Effector CD8-positive, alpha-beta T cell (primary cell): ENCODE data around the gene ZNF286A.
"Not testable (repeated sequence)": the region's sequence is repeated elsewhere in the genome, so short reads cannot be mapped to it uniquely, and the experiment has no call there.

Experiments used
- DNase-seq: peaks from one replicate; lab custom pipeline; 2025; lab: John Stamatoyannopoulos, UW
- total RNA-seq, 4 experiments: gene quantifications; one replicate each; lab custom pipeline; 2026; lab: John Stamatoyannopoulos, UW

Gene ZNF286A
- total RNA-seq = 13.9 to 18.2 (median 15.9) reads per million in 4 experiments

- peak; percentile 85 for DNase-seq
These were observed at the start of gene ZNF286A for GRCh38 chr17:15699413-15699924. Gene ZNF286A, plus strand, starts transcription at chr17:15699752. Its CDS starts 578 bp downstream, at chr17:15700330.

- no peak for DNase-seq
These were observed 49.6 kb upstream of the ZNF286A start for GRCh38 chr17:15649861-15650421.

- no peak for DNase-seq
These were observed 48.6 kb upstream of the ZNF286A start for GRCh38 chr17:15650741-15651582.

- no peak for DNase-seq
These were observed 47.9 kb upstream of the ZNF286A start for GRCh38 chr17:15651583-15652110.

GRCh38 chr17:15652960-15653359 is 46.6 kb upstream of the ZNF286A start:
- DNase-seq = no peak

GRCh38 chr17:15654401-15654800 is 45.2 kb upstream of the ZNF286A start:
- DNase-seq = not testable (repeated sequence)

GRCh38 chr17:15654886-15655561 is 44.5 kb upstream of the ZNF286A start:
- no peak for DNase-seq

- DNase-seq = no peak
These were observed 41.7 kb upstream of the ZNF286A start for GRCh38 chr17:15657868-15658267.

GRCh38 chr17:15658296-15658695 is 41.3 kb upstream of the ZNF286A start:
- DNase-seq = no peak

GRCh38 chr17:15659236-15659635 is 40.3 kb upstream of the ZNF286A start:
- no peak for DNase-seq

GRCh38 chr17:15659663-15660062 is 39.9 kb upstream of the ZNF286A start:
- no peak for DNase-seq

GRCh38 chr17:15660077-15660476 is 39.5 kb upstream of the ZNF286A start:
- DNase-seq = no peak

GRCh38 chr17:15662681-15663080 is 36.9 kb upstream of the ZNF286A start:
- no peak for DNase-seq

- no peak for DNase-seq
These were observed 36.4 kb upstream of the ZNF286A start for GRCh38 chr17:15663176-15663575.

- no peak for DNase-seq
These were observed 35.9 kb upstream of the ZNF286A start for GRCh38 chr17:15663691-15664090.

GRCh38 chr17:15669526-15669925 is 30.0 kb upstream of the ZNF286A start:
- not testable (repeated sequence) for DNase-seq

- not testable (repeated sequence) for DNase-seq
These were observed 24.9 kb upstream of the ZNF286A start for GRCh38 chr17:15674640-15675039.

- not testable (repeated sequence) for DNase-seq
These were observed 23.6 kb upstream of the ZNF286A start for GRCh38 chr17:15675991-15676390.

GRCh38 chr17:15683135-15683534 is 16.4 kb upstream of the ZNF286A start:
- DNase-seq = not testable (repeated sequence)

GRCh38 chr17:15683824-15684478 is 15.6 kb upstream of the ZNF286A start, which contains the start of gene TRIM16:
Gene TRIM16, minus strand, starts transcription at chr17:15684311. Its CDS starts 32,702 bp downstream, at chr17:15651609.
- DNase-seq = peak; percentile 70

- DNase-seq = not testable (repeated sequence)
These were observed 12.1 kb upstream of the ZNF286A start for GRCh38 chr17:15687494-15687893.
